H1 (cell line): ENCODE data around the gene MTPN.

Experiments used
- BCL11A ChIP-seq, 2 experiments: IDR thresholded peaks; one replicate each; pipeline ENCODE4 v1.6.1; 2011; ENCODE audit warnings: low read depth in 2 of 2, low read length in 2 of 2, mild to moderate bottlenecking in 2 of 2
- CREB1 ChIP-seq: IDR thresholded peaks from 2 replicates; pipeline ENCODE4 v1.6.1; 2012; ENCODE audit warnings: inconsistent platforms
- CTCF ChIP-seq, 3 experiments: IDR thresholded peaks; 1 replicate in 2 of 3; 2 replicates in 1 of 3; pipeline versions ENCODE4 v1.5.1 to v1.6.1; 2011; ENCODE audit warnings: low read length in 3 of 3, mild to moderate bottlenecking in 3 of 3, inconsistent platforms in 2 of 3, low read depth in 1 of 3, moderate library complexity in 1 of 3; ENCODE audit not compliant: insufficient read depth in 1 of 3; ENCODE audit errors: control extremely low read depth in 1 of 3
- EP300 ChIP-seq, 2 experiments: IDR thresholded peaks; 1 replicate in 1 of 2; 2 replicates in 1 of 2; pipeline ENCODE4 v1.6.1; 2011 to 2012; ENCODE audit warnings: low read depth in 2 of 2, low read length in 2 of 2, mild to moderate bottlenecking in 2 of 2, borderline replicate concordance in 1 of 2, inconsistent platforms in 1 of 2, moderate library complexity in 1 of 2
- EZH2 ChIP-seq: fragments of 200-600 bp; sonication (generic); IDR thresholded peaks from 2 replicates; pipeline ENCODE4 v1.7.1; 2012; ENCODE audit warnings: low read depth, mild to moderate bottlenecking, moderate library complexity, low read length, inconsistent platforms; ENCODE audit not compliant: severe bottlenecking
- GTF2F1 ChIP-seq: IDR thresholded peaks from 2 replicates; pipeline ENCODE4 v1.6.1; 2012; ENCODE audit warnings: low read depth, low read length, improper control_type of control experiment, borderline replicate concordance
- KDM1A ChIP-seq: fragments of 200-600, 300-600 bp; sonication (generic); IDR thresholded peaks from 2 replicates; pipeline ENCODE4 v1.7.1; 2016; ENCODE audit warnings: mild to moderate bottlenecking, low read length, borderline replicate concordance
- SIN3A ChIP-seq, 2 experiments: IDR thresholded peaks in 1 of 2; conservative IDR thresholded peaks in 1 of 2; 2 replicates each; pipeline ENCODE4 v1.6.1; 2011 to 2012; ENCODE audit warnings: low read length in 2 of 2, improper control_type of control experiment in 1 of 2, low read depth in 1 of 2, mild to moderate bottlenecking in 1 of 2
- SP1 ChIP-seq: IDR thresholded peaks from 2 replicates; pipeline ENCODE4 v1.6.1; 2011; ENCODE audit warnings: low read depth, low read length
- SUZ12 ChIP-seq: fragments of 200-600 bp; sonication (generic); IDR thresholded peaks from 2 replicates; pipeline ENCODE4 v1.6.1; 2012; ENCODE audit warnings: mild to moderate bottlenecking, inconsistent platforms, low read length, moderate library complexity, mixed read lengths
- TAF1 ChIP-seq: IDR thresholded peaks from 2 replicates; pipeline ENCODE4 v1.6.1; 2011; ENCODE audit warnings: mild to moderate bottlenecking, low read depth, low read length

- TF ChIP-seq TAF1, result no peak
- TF ChIP-seq CTCF (IDR thresholded peaks at IDR 0.05; ENCODE audit: control extremely low read depth in 1 of 3, insufficient read depth in 1 of 3, low read depth in 1 of 3, low read length in 3 of 3), result no peak
- TF ChIP-seq BCL11A (IDR thresholded peaks at IDR 0.05; ENCODE audit: low read depth in 2 of 2, low read length in 2 of 2), result no peak
- TF ChIP-seq SP1, result no peak
- TF ChIP-seq CREB1, result no peak
- TF ChIP-seq KDM1A, result no peak
- TF ChIP-seq SUZ12, result no peak
- TF ChIP-seq GTF2F1, result no peak
- TF ChIP-seq EP300 (IDR thresholded peaks at IDR 0.05; ENCODE audit: borderline replicate concordance in 1 of 2, low read depth in 2 of 2, low read length in 2 of 2), result no peak
- TF ChIP-seq EZH2, result no peak
- TF ChIP-seq SIN3A (conservative IDR thresholded peaks at IDR 0.05 in 1 of 2, IDR thresholded peaks at IDR 0.05 in 1 of 2; ENCODE audit: low read depth in 1 of 2, low read length in 2 of 2), result no peak
Measured at GRCh38 chr7:135879233-135879632, 97.9 kb downstream of the MTPN start.
